HepG2 (cell line): ENCODE results near the gene DGCR2.

Source experiments
- CEBPB ChIP-seq: IDR thresholded peaks from 2 replicates; pipeline ENCODE4 v1.6.1; 2011; ENCODE audit warnings: low read depth, low read length, improper control_type of control experiment, borderline replicate concordance
- ETV6 ChIP-seq: sonication (generic); formaldehyde crosslinking; conservative IDR thresholded peaks from 2 replicates; pipeline ENCODE4 v1.4.0; 2020; ENCODE audit warnings: missing genetic modification reagents
- TARDBP ChIP-seq: sonication (generic); formaldehyde crosslinking; IDR thresholded peaks from 2 replicates; pipeline ENCODE4 v1.8.0; 2022; ENCODE audit warnings: mild to moderate bottlenecking, missing genetic modification reagents

DNA sequence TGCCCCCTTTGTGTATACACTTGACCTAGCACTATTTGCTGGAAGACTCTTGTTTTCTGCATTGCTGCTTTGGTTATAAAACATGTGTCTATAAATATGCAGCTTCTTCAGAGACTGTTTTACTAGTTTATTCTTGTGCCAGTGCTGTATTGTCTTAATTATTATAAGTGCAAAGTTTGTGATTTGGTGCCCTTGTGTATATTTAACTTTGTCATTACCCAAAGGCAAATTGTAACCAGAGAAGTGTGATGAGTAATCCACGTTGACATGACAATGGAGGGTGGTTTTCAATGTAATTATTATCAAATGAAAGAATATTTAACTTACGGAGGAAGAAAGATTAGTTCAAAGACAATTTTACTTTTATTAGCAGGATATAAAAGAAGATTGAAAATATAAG, 111.1 kb downstream of the DGCR2 start:
- no peak for TF ChIP-seq CEBPB
- no peak for TF ChIP-seq ETV6 (CRISPR knock-in tag)
- no peak for TF ChIP-seq TARDBP (CRISPR knock-in tag)
